GM23338 (cell line): ENCODE data around the gene HNRNPF. TPM values are rescaled to one million over a fixed set of nuclear protein-coding genes. Genes with fewer than 3 reads are reported as not detected.

Source experiments
- ATAC-seq: fragments of 200-7000 bp; cut with Tn5 transposase; 3 replicates; pipeline ENCODE4 v1.9.1; 2020
- DNase-seq: peaks from one replicate; pipeline ENCODE4 v3.0.0-alpha.2; 2015; ENCODE audit warnings: low spot score
- H2AFZ ChIP-seq: fragments of 200-600 bp; sonication (generic); 2 replicates; pipeline ENCODE4 v1.8.0; 2016; ENCODE audit warnings: antibody characterized with exemption, mild to moderate bottlenecking, moderate library complexity
- H3F3A ChIP-seq: fragments of 200-600 bp; sonication (generic); replicated peaks from 2 replicates; pipeline ENCODE4 v1.8.0; 2017; ENCODE audit warnings: antibody characterized with exemption, mixed run types, low read depth
- H3K27ac ChIP-seq: fragments of 200-600 bp; sonication (generic); 2 replicates; pipeline ENCODE4 v1.6.1; 2016; ENCODE audit warnings: low read depth
- H3K27me3 ChIP-seq: fragments of 200-600 bp; sonication (generic); 2 replicates; pipeline ENCODE4 v1.8.0; 2016; ENCODE audit warnings: mild to moderate bottlenecking, mixed run types, moderate library complexity; ENCODE audit not compliant: insufficient read depth
- H3K36me3 ChIP-seq: fragments of 200-600 bp; sonication (generic); 2 replicates; pipeline ENCODE4 v1.8.0; 2016; ENCODE audit warnings: mild to moderate bottlenecking; ENCODE audit not compliant: insufficient read depth
- H3K4me1 ChIP-seq: fragments of 200-600 bp; sonication (generic); 2 replicates; pipeline ENCODE4 v1.8.0; 2016; ENCODE audit warnings: mild to moderate bottlenecking, moderate library complexity; ENCODE audit not compliant: insufficient read depth
- H3K4me2 ChIP-seq: fragments of 200-600 bp; sonication (generic); 2 replicates; pipeline ENCODE4 v1.7.1; 2017; ENCODE audit warnings: mixed run types
- H3K4me3 ChIP-seq: fragments of 200-600 bp; sonication (generic); 2 replicates; pipeline ENCODE4 v1.6.1; 2016; ENCODE audit warnings: mixed run types
- H3K79me2 ChIP-seq: fragments of 200-600 bp; sonication (generic); replicated peaks from 2 replicates; pipeline ENCODE4 v1.8.0; 2017; ENCODE audit warnings: mild to moderate bottlenecking; ENCODE audit not compliant: insufficient read depth
- H3K9me2 ChIP-seq: fragments of 200-600 bp; sonication (generic); 2 replicates; pipeline ENCODE4 v1.8.0; 2017; ENCODE audit not compliant: insufficient read depth
- H4K20me1 ChIP-seq: fragments of 200-600 bp; sonication (generic); replicated peaks from 2 replicates; pipeline ENCODE4 v1.8.0; 2017; ENCODE audit warnings: mild to moderate bottlenecking; ENCODE audit not compliant: insufficient read depth
- H3K27ac Mint-ChIP-seq: 2 replicates; pipeline ENCODE4 v1.8.0; 2020; ENCODE audit warnings: inconsistent platforms, mild to moderate bottlenecking, moderate library complexity, mixed read lengths
- H3K27me3 Mint-ChIP-seq: 3 replicates; pipeline ENCODE4 v1.8.0; 2022; ENCODE audit warnings: low read depth, mild to moderate bottlenecking, moderate library complexity, mixed read lengths, inconsistent platforms; ENCODE audit not compliant: insufficient read depth, poor library complexity
- H3K36me3 Mint-ChIP-seq: 3 replicates; pipeline ENCODE4 v1.8.0; 2021; ENCODE audit warnings: low read depth, mild to moderate bottlenecking, inconsistent platforms, moderate library complexity, mixed read lengths
- H3K4me1 Mint-ChIP-seq: 3 replicates; pipeline ENCODE4 v1.8.0; 2020; ENCODE audit warnings: mild to moderate bottlenecking, inconsistent platforms, mixed read lengths
- H3K4me3 Mint-ChIP-seq: 3 replicates; pipeline ENCODE4 v1.8.0; 2021; ENCODE audit warnings: moderate library complexity, mild to moderate bottlenecking, inconsistent platforms, mixed read lengths
- H3K9me3 Mint-ChIP-seq: 3 replicates; pipeline ENCODE4 v1.8.0; 2020; ENCODE audit warnings: moderate library complexity, mild to moderate bottlenecking, inconsistent platforms, mixed read lengths
- CREB1 ChIP-seq: fragments of 250-450 bp; sonication (Bioruptor Pico); IDR thresholded peaks from 2 replicates; pipeline ENCODE4 v1.5.0; 2020; ENCODE audit warnings: low read depth, mild to moderate bottlenecking, moderate library complexity
- EZH2 ChIP-seq: fragments of 200-600 bp; sonication (generic); IDR thresholded peaks from one replicate; pipeline ENCODE4 v1.8.0; 2017; ENCODE audit warnings: antibody characterized with exemption, mild to moderate bottlenecking, low read depth; ENCODE audit not compliant: unreplicated experiment
- EZH2phosphoT487 ChIP-seq: fragments of 200-600 bp; sonication (generic); IDR thresholded peaks from one replicate; pipeline ENCODE4 v1.8.1; 2018; ENCODE audit warnings: antibody characterized with exemption; ENCODE audit not compliant: unreplicated experiment
- JUNB ChIP-seq: IDR thresholded peaks from one replicate; pipeline ENCODE4 v1.6.1; 2016; ENCODE audit warnings: antibody characterized with exemption; ENCODE audit not compliant: unreplicated experiment
- NANOG ChIP-seq: IDR thresholded peaks from 2 replicates; pipeline ENCODE4 v1.6.1; 2016; ENCODE audit warnings: antibody characterized with exemption, borderline replicate concordance
- POLR2AphosphoS5 ChIP-seq: IDR thresholded peaks from 2 replicates; pipeline ENCODE4 v1.6.1; 2016; ENCODE audit warnings: antibody characterized with exemption, low read depth
- ZNF114 ChIP-seq: fragments of 250-450 bp; sonication (Bioruptor Pico); IDR thresholded peaks from 2 replicates; pipeline ENCODE4 v1.5.0; 2020; ENCODE audit warnings: mild to moderate bottlenecking, moderate library complexity
- ZNF331 ChIP-seq: fragments of 250-450 bp; sonication (Bioruptor Pico); IDR thresholded peaks from 2 replicates; pipeline ENCODE4 v1.5.0; 2020; ENCODE audit warnings: low read depth, mild to moderate bottlenecking, moderate library complexity
- polyA plus RNA-seq: library from polyadenylated mRNA; unstranded; fragments of >200 nt; fragmentation: Nextera tagmentation; extraction: Ambion mirVana; gene quantifications from 2 replicates; pipeline ENCODE4 v1.2.1, GENCODE V29; 2016
- total RNA-seq: library from RNA; depleted of rRNA; stranded (reverse); fragments of >200 nt; shearing (Covaris generic); gene quantifications from 2 replicates; pipeline ENCODE4 v1.2.3, GENCODE V29; 2014
- TF ChIP-seq, protein P1 (sequence below), 2 experiments: fragments of 200-600 bp in 1 of 2; sonication (generic) in 1 of 2; conservative IDR thresholded peaks; 2 replicates each; pipeline versions ENCODE4 v1.5.1 to v1.6.1; 2016 to 2017; ENCODE audit warnings: antibody characterized with exemption in 2 of 2, low read depth in 2 of 2, mild to moderate bottlenecking in 2 of 2, moderate library complexity in 1 of 2
- TF ChIP-seq, protein P2 (sequence below): fragments of 250-450 bp; sonication (Bioruptor Pico); IDR thresholded peaks from 2 replicates; pipeline ENCODE4 v1.5.0; 2020; ENCODE audit warnings: mild to moderate bottlenecking, moderate library complexity
- TF ChIP-seq, protein P3 (sequence below): IDR thresholded peaks from 2 replicates; pipeline ENCODE4 v1.6.1; 2016; ENCODE audit warnings: antibody characterized with exemption
- TF ChIP-seq, protein P4 (sequence below): IDR thresholded peaks from one replicate; pipeline ENCODE4 v1.6.1; 2018; ENCODE audit warnings: antibody characterized with exemption; ENCODE audit not compliant: unreplicated experiment

The HNRNPF gene
- total and polyA plus RNA-seq, 2 experiments from 2014 or later, result 210 to 378 TPM

DNA sequence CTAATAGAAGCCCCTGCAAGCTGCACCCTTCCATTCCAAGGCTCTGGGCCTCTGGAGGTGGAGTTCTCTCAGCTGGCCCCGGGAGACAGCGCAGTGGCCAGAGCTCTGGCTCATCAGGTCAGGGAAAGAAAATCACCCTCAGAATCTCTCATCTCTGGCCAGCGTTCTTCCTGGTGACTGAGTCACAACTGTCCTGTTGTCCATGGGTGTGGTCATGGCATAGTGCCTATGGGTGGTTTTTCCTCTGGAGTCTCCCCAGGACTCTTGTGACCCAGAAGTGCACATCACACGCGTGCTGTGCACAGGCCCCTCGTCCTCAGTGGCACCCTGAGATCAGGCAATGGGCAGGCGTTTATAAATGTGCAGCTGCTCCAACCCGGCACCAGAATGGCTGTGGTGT, 64.9 kb downstream of the HNRNPF start:
- no peak overlapping the region for H2AFZ ChIP-seq
- no peaks in the 10 kb centered on the region for H3K79me2 ChIP-seq
- Mint-ChIP-seq H3K4me3 (no peak overlapping the region), H3K27me3 (peaks cover 6% of the 10 kb centered on the region), H3K9me3 (no peaks in the 10 kb centered on the region), H3K4me1 (peaks cover 4% of the 10 kb centered on the region; the same call in 2 of the 3 replicates), H3K36me3 (no peaks in the 10 kb centered on the region), H3K27ac (no peak overlapping the region)
- no peak overlapping the region for H3K4me3 ChIP-seq
- DNase-seq, result no peak
- no peak overlapping the region for H3K27ac ChIP-seq
- no peaks in the 10 kb centered on the region for H3K36me3 ChIP-seq
- TF ChIP-seq, protein P1, sequence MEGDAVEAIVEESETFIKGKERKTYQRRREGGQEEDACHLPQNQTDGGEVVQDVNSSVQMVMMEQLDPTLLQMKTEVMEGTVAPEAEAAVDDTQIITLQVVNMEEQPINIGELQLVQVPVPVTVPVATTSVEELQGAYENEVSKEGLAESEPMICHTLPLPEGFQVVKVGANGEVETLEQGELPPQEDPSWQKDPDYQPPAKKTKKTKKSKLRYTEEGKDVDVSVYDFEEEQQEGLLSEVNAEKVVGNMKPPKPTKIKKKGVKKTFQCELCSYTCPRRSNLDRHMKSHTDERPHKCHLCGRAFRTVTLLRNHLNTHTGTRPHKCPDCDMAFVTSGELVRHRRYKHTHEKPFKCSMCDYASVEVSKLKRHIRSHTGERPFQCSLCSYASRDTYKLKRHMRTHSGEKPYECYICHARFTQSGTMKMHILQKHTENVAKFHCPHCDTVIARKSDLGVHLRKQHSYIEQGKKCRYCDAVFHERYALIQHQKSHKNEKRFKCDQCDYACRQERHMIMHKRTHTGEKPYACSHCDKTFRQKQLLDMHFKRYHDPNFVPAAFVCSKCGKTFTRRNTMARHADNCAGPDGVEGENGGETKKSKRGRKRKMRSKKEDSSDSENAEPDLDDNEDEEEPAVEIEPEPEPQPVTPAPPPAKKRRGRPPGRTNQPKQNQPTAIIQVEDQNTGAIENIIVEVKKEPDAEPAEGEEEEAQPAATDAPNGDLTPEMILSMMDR (conservative IDR thresholded peaks at IDR 0.05; ENCODE audit: low read depth in 2 of 2), result no peak
- no peak for TF ChIP-seq EZH2
- no peak for TF ChIP-seq NANOG
- TF ChIP-seq, protein P2, sequence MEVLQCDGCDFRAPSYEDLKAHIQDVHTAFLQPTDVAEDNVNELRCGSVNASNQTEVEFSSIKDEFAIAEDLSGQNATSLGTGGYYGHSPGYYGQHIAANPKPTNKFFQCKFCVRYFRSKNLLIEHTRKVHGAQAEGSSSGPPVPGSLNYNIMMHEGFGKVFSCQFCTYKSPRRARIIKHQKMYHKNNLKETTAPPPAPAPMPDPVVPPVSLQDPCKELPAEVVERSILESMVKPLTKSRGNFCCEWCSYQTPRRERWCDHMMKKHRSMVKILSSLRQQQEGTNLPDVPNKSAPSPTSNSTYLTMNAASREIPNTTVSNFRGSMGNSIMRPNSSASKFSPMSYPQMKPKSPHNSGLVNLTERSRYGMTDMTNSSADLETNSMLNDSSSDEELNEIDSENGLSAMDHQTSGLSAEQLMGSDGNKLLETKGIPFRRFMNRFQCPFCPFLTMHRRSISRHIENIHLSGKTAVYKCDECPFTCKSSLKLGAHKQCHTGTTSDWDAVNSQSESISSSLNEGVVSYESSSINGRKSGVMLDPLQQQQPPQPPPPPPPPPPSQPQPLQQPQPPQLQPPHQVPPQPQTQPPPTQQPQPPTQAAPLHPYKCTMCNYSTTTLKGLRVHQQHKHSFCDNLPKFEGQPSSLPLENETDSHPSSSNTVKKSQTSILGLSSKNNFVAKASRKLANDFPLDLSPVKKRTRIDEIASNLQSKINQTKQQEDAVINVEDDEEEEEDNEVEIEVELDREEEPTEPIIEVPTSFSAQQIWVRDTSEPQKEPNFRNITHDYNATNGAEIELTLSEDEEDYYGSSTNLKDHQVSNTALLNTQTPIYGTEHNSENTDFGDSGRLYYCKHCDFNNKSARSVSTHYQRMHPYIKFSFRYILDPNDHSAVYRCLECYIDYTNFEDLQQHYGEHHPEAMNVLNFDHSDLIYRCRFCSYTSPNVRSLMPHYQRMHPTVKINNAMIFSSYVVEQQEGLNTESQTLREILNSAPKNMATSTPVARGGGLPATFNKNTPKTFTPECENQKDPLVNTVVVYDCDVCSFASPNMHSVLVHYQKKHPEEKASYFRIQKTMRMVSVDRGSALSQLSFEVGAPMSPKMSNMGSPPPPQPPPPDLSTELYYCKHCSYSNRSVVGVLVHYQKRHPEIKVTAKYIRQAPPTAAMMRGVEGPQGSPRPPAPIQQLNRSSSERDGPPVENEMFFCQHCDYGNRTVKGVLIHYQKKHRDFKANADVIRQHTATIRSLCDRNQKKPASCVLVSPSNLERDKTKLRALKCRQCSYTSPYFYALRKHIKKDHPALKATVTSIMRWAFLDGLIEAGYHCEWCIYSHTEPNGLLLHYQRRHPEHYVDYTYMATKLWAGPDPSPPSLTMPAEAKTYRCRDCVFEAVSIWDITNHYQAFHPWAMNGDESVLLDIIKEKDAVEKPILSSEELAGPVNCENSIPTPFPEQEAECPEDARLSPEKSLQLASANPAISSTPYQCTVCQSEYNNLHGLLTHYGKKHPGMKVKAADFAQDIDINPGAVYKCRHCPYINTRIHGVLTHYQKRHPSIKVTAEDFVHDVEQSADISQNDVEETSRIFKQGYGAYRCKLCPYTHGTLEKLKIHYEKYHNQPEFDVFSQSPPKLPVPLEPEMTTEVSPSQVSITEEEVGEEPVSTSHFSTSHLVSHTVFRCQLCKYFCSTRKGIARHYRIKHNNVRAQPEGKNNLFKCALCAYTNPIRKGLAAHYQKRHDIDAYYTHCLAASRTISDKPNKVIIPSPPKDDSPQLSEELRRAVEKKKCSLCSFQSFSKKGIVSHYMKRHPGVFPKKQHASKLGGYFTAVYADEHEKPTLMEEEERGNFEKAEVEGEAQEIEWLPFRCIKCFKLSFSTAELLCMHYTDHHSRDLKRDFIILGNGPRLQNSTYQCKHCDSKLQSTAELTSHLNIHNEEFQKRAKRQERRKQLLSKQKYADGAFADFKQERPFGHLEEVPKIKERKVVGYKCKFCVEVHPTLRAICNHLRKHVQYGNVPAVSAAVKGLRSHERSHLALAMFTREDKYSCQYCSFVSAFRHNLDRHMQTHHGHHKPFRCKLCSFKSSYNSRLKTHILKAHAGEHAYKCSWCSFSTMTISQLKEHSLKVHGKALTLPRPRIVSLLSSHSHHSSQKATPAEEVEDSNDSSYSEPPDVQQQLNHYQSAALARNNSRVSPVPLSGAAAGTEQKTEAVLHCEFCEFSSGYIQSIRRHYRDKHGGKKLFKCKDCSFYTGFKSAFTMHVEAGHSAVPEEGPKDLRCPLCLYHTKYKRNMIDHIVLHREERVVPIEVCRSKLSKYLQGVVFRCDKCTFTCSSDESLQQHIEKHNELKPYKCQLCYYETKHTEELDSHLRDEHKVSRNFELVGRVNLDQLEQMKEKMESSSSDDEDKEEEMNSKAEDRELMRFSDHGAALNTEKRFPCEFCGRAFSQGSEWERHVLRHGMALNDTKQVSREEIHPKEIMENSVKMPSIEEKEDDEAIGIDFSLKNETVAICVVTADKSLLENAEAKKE (CRISPR knock-in tag), result no peak
- TF ChIP-seq ZNF331 (CRISPR knock-in tag), result no peak
- no peak for TF ChIP-seq JUNB
- TF ChIP-seq, protein P3, sequence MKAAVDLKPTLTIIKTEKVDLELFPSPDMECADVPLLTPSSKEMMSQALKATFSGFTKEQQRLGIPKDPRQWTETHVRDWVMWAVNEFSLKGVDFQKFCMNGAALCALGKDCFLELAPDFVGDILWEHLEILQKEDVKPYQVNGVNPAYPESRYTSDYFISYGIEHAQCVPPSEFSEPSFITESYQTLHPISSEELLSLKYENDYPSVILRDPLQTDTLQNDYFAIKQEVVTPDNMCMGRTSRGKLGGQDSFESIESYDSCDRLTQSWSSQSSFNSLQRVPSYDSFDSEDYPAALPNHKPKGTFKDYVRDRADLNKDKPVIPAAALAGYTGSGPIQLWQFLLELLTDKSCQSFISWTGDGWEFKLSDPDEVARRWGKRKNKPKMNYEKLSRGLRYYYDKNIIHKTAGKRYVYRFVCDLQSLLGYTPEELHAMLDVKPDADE, result no peak
- no peak for TF ChIP-seq CREB1 (CRISPR knock-in tag)
- TF ChIP-seq POLR2AphosphoS5, result no peak
- TF ChIP-seq ZNF114, result no peak
- TF ChIP-seq, protein P4, sequence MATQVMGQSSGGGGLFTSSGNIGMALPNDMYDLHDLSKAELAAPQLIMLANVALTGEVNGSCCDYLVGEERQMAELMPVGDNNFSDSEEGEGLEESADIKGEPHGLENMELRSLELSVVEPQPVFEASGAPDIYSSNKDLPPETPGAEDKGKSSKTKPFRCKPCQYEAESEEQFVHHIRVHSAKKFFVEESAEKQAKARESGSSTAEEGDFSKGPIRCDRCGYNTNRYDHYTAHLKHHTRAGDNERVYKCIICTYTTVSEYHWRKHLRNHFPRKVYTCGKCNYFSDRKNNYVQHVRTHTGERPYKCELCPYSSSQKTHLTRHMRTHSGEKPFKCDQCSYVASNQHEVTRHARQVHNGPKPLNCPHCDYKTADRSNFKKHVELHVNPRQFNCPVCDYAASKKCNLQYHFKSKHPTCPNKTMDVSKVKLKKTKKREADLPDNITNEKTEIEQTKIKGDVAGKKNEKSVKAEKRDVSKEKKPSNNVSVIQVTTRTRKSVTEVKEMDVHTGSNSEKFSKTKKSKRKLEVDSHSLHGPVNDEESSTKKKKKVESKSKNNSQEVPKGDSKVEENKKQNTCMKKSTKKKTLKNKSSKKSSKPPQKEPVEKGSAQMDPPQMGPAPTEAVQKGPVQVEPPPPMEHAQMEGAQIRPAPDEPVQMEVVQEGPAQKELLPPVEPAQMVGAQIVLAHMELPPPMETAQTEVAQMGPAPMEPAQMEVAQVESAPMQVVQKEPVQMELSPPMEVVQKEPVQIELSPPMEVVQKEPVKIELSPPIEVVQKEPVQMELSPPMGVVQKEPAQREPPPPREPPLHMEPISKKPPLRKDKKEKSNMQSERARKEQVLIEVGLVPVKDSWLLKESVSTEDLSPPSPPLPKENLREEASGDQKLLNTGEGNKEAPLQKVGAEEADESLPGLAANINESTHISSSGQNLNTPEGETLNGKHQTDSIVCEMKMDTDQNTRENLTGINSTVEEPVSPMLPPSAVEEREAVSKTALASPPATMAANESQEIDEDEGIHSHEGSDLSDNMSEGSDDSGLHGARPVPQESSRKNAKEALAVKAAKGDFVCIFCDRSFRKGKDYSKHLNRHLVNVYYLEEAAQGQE, result no peak
- no peak for TF ChIP-seq EZH2phosphoT487
- no peaks in the 10 kb centered on the region for H4K20me1 ChIP-seq
- H3K27me3 ChIP-seq, result no peaks in the 10 kb centered on the region
- no peak for ATAC-seq
- peaks cover 3% of the 10 kb centered on the region; the same call in 1 of the 2 replicates for H3K4me1 ChIP-seq
- H3F3A ChIP-seq, result no peaks in the 10 kb centered on the region
- H3K4me2 ChIP-seq, result no peak overlapping the region
- no peaks in the 10 kb centered on the region for H3K9me2 ChIP-seq
